ENCODE measurements around the gene PCK1. TPM values are rescaled to one million over a fixed set of nuclear protein-coding genes. Genes with fewer than 3 reads are reported as not detected.

Gene PCK1
- total RNA-seq, 2 donors from 2014 or later: not detected

GRCh38 chr20:57570920-57571319 lies 10.0 kb downstream of the PCK1 start:
- peaks cover 3% of the 10 kb centered on the region for H3K27me3 Mint-ChIP-seq (ENCODE audit: insufficient read depth)
- peaks cover 3% of the 10 kb centered on the region for H3K4me1 Mint-ChIP-seq
- no peak overlapping the region for H3K4me3 ChIP-seq (ENCODE audit: low read length)
- H3K9me3 ChIP-seq (ENCODE audit: control insufficient read depth, low read length): no peaks in the 10 kb centered on the region
- no peak for DNase-seq
- H3K4me1 ChIP-seq (ENCODE audit: control insufficient read depth, insufficient read depth, low read length): no peaks in the 10 kb centered on the region
- no peak overlapping the region for H3K4me3 Mint-ChIP-seq
- no peak overlapping the region for H3K27ac ChIP-seq (ENCODE audit: low read depth, low read length)
- no peaks in the 10 kb centered on the region for H3K27me3 ChIP-seq (ENCODE audit: control insufficient read depth, insufficient read depth, low read length, poor library complexity, severe bottlenecking)
- TF ChIP-seq CTCF (conservative IDR thresholded peaks at IDR 0.05): no peak
- H3K9me3 Mint-ChIP-seq: no peaks in the 10 kb centered on the region
- no peaks in the 10 kb centered on the region for H3K36me3 ChIP-seq (ENCODE audit: control insufficient read depth, insufficient read depth, low read length)
- WGBS, 2 experiments (ENCODE audit: insufficient coverage in 1 of 2, insufficient read length in 1 of 2): 92 to 96% methylated on average over 5 to 8 of the region's 8 CpGs
- no peak overlapping the region for H3K9ac ChIP-seq (ENCODE audit: extremely low read depth, low read length, poor library complexity, severe bottlenecking)
- H3K36me3 Mint-ChIP-seq (ENCODE audit: low read depth): no peaks in the 10 kb centered on the region
- H3K27ac Mint-ChIP-seq: no peak overlapping the region

GRCh38 chr20:57571782-57572416 lies 11.0 kb downstream of the PCK1 start:
- Histone ChIP-seq H3K4me1 (ENCODE audit: control insufficient read depth, insufficient read depth, low read length) (no peaks in the 10 kb centered on the region), H3K27me3 (ENCODE audit: control insufficient read depth, insufficient read depth, low read length, poor library complexity, severe bottlenecking) (no peaks in the 10 kb centered on the region), H3K27ac (ENCODE audit: low read depth, low read length) (no peak overlapping the region), H3K4me3 (ENCODE audit: low read length) (no peak overlapping the region), H3K9ac (ENCODE audit: extremely low read depth, low read length, poor library complexity, severe bottlenecking) (no peak overlapping the region), H3K36me3 (ENCODE audit: control insufficient read depth, insufficient read depth, low read length) (no peaks in the 10 kb centered on the region), H3K9me3 (ENCODE audit: control insufficient read depth, low read length) (no peaks in the 10 kb centered on the region)
- TF ChIP-seq CTCF (conservative IDR thresholded peaks at IDR 0.05): no peak
- peaks cover 3% of the 10 kb centered on the region for H3K27me3 Mint-ChIP-seq (ENCODE audit: insufficient read depth)
- 85 to 89% methylated on average over 2 to 3 of the region's 3 CpGs for WGBS, 2 experiments (ENCODE audit: insufficient coverage in 1 of 2, insufficient read length in 1 of 2)
- no peak for DNase-seq
- H3K27ac Mint-ChIP-seq: no peak overlapping the region
- H3K9me3 Mint-ChIP-seq: no peaks in the 10 kb centered on the region
- no peaks in the 10 kb centered on the region for H3K36me3 Mint-ChIP-seq (ENCODE audit: low read depth)
- H3K4me1 Mint-ChIP-seq: peaks cover 3% of the 10 kb centered on the region
- H3K4me3 Mint-ChIP-seq: no peak overlapping the region

GRCh38 chr20:57573242-57573641 lies 12.3 kb downstream of the PCK1 start:
- no peak for TF ChIP-seq CTCF (conservative IDR thresholded peaks at IDR 0.05)
- 62 to 68% methylated on average over 10 to 12 of the region's 12 CpGs for WGBS, 2 experiments (ENCODE audit: insufficient coverage in 1 of 2, insufficient read length in 1 of 2)
- Histone ChIP-seq H3K27me3 (ENCODE audit: control insufficient read depth, insufficient read depth, low read length, poor library complexity, severe bottlenecking) (no peaks in the 10 kb centered on the region), H3K4me3 (ENCODE audit: low read length) (no peak overlapping the region), H3K27ac (ENCODE audit: low read depth, low read length) (peak overlapping the region; percentile 26), H3K36me3 (ENCODE audit: control insufficient read depth, insufficient read depth, low read length) (no peaks in the 10 kb centered on the region), H3K9ac (ENCODE audit: extremely low read depth, low read length, poor library complexity, severe bottlenecking) (no peak overlapping the region), H3K9me3 (ENCODE audit: control insufficient read depth, low read length) (no peaks in the 10 kb centered on the region), H3K4me1 (ENCODE audit: control insufficient read depth, insufficient read depth, low read length) (no peaks in the 10 kb centered on the region)
- Mint-ChIP-seq H3K9me3 (no peaks in the 10 kb centered on the region), H3K36me3 (ENCODE audit: low read depth) (no peaks in the 10 kb centered on the region), H3K4me3 (no peak overlapping the region), H3K27me3 (ENCODE audit: insufficient read depth) (peaks cover 3% of the 10 kb centered on the region), H3K4me1 (peaks cover 3% of the 10 kb centered on the region), H3K27ac (no peak overlapping the region)
- peak; percentile 63 for DNase-seq

Measured in endodermal cell (in vitro differentiated cells).